SK-N-SH (cell line): ENCODE data around the gene RIMKLA. TPM values are rescaled to one million over a fixed set of nuclear protein-coding genes. Genes with fewer than 3 reads are reported as not detected.

Source experiments
- CTCF ChIA-PET: fragments of 300-600, 350-600 bp; formaldehyde crosslinking; extraction: SDS; loops from one replicate; lab custom pipeline; 2021; lab: Yijun Ruan, JAX
- POLR2A ChIA-PET: fragments of 350-600 bp; sonication (Branson Sonifier 250); formaldehyde crosslinking; extraction: SDS; loops from one replicate; lab custom pipeline; 2020; ENCODE audit warnings: antibody characterized with exemption, inconsistent platforms; lab: Yijun Ruan, JAX
- DNase-seq: peaks from one replicate; pipeline ENCODE4 v3.0.0; 2012
- H2AFZ ChIP-seq: fragments of 200-600 bp; sonication (generic); 2 replicates; pipeline ENCODE4 v1.8.1; 2016; ENCODE audit warnings: antibody characterized with exemption, mild to moderate bottlenecking, low read depth
- H3F3A ChIP-seq: fragments of 200-600 bp; sonication (generic); replicated peaks from 2 replicates; pipeline ENCODE3; 2016; ENCODE audit warnings: antibody characterized with exemption, mild to moderate bottlenecking; ENCODE audit not compliant: insufficient read depth
- H3K27ac ChIP-seq, 2 experiments: fragments of 200-500 bp in 1 of 2; fragments of 200-600 bp in 1 of 2; sonication (Bioruptor generic) in 1 of 2; sonication (generic), shearing (Covaris generic) in 1 of 2; 2 replicates each; pipeline versions ENCODE4 v1.5.1 to v1.6.1; 2014 to 2016; ENCODE audit warnings: low read depth in 2 of 2, inconsistent platforms in 1 of 2, low read length in 1 of 2, mild to moderate bottlenecking in 1 of 2, mixed read lengths in 1 of 2
- H3K27me3 ChIP-seq: fragments of 200-600 bp; sonication (generic), shearing (Covaris generic); 2 replicates; pipeline ENCODE4 v1.6.1; 2016; ENCODE audit warnings: mixed run types; ENCODE audit not compliant: insufficient read depth
- H3K36me3 ChIP-seq, 2 experiments: fragments of 200-500 bp in 1 of 2; fragments of 200-600 bp in 1 of 2; sonication (Bioruptor generic) in 1 of 2; sonication (generic) in 1 of 2; replicated peaks in 1 of 2; 2 replicates each; pipeline versions ENCODE3 to v1.5.1; 2014 to 2016; ENCODE audit warnings: low read length in 1 of 2, mild to moderate bottlenecking in 1 of 2; ENCODE audit not compliant: insufficient read depth in 2 of 2, control insufficient read depth in 1 of 2
- H3K4me1 ChIP-seq, 2 experiments: fragments of 200-500 bp in 1 of 2; fragments of 200-600 bp in 1 of 2; sonication (Bioruptor generic) in 1 of 2; sonication (generic), shearing (Covaris generic) in 1 of 2; 2 replicates each; pipeline versions ENCODE4 v1.5.1 to v1.6.1; 2014 to 2016; ENCODE audit warnings: low read depth in 1 of 2, low read length in 1 of 2, mixed run types in 1 of 2; ENCODE audit not compliant: insufficient read depth in 2 of 2, control insufficient read depth in 1 of 2
- H3K4me2 ChIP-seq: fragments of 200-600 bp; sonication (generic), shearing (Covaris generic); 2 replicates; pipeline ENCODE4 v1.6.1; 2017; ENCODE audit warnings: mixed run types
- H3K4me3 ChIP-seq, 2 experiments: fragments of 200-500 bp in 1 of 2; fragments of 200-600 bp in 1 of 2; sonication (Bioruptor generic) in 1 of 2; sonication (generic), shearing (Covaris generic) in 1 of 2; 2 replicates each; pipeline versions ENCODE4 v1.5.1 to v1.8.1; 2014 to 2016; ENCODE audit warnings: low read depth in 2 of 2, inconsistent platforms in 1 of 2, low read length in 1 of 2, mild to moderate bottlenecking in 1 of 2, mixed read lengths in 1 of 2, moderate library complexity in 1 of 2
- H3K79me2 ChIP-seq: fragments of 200-600 bp; sonication (generic); 2 replicates; pipeline ENCODE4 v1.8.1; 2017; ENCODE audit warnings: mild to moderate bottlenecking; ENCODE audit not compliant: insufficient read depth
- H3K9ac ChIP-seq: fragments of 200-600 bp; sonication (generic); 2 replicates; pipeline ENCODE4 v1.6.1; 2017; ENCODE audit warnings: mixed run types
- H3K9me2 ChIP-seq: fragments of 200-600 bp; sonication (generic); 2 replicates; pipeline ENCODE4 v1.6.1; 2017; ENCODE audit warnings: mixed run types
- H3K9me3 ChIP-seq: fragments of 200-600 bp; sonication (generic); 2 replicates; pipeline ENCODE4 v1.6.1; 2017; ENCODE audit warnings: mixed run types, mild to moderate bottlenecking, moderate library complexity
- H4K20me1 ChIP-seq: fragments of 200-600 bp; sonication (generic); 2 replicates; pipeline ENCODE4 v1.6.1; 2017; ENCODE audit warnings: mild to moderate bottlenecking, mixed run types; ENCODE audit not compliant: insufficient read depth
- CHD2 ChIP-seq: fragments of 150-350 bp; IDR thresholded peaks from 2 replicates; pipeline ENCODE4 v1.6.1; 2018; ENCODE audit warnings: low read length; ENCODE audit not compliant: partially characterized antibody
- CTCF ChIP-seq: fragments of 200-600 bp; sonication (generic); IDR thresholded peaks from 2 replicates; pipeline ENCODE4 v1.6.1; 2017; ENCODE audit warnings: antibody characterized with exemption, mild to moderate bottlenecking, moderate library complexity
- ELF1 ChIP-seq: IDR thresholded peaks from 2 replicates; pipeline ENCODE4 v1.4.0; 2012
- EP300 ChIP-seq, 2 experiments: IDR thresholded peaks; 2 replicates each; pipeline versions ENCODE4 v1.4.0 to v1.6.1; 2012; ENCODE audit warnings: borderline replicate concordance in 1 of 2, low read depth in 1 of 2, low read length in 1 of 2
- EZH2phosphoT487 ChIP-seq: fragments of 200-600 bp; sonication (generic); IDR thresholded peaks from 2 replicates; pipeline ENCODE4 v1.6.1; 2017; ENCODE audit warnings: low read depth, mixed run types, mild to moderate bottlenecking, antibody characterized with exemption, moderate library complexity, borderline replicate concordance
- FOSL2 ChIP-seq: IDR thresholded peaks from 2 replicates; pipeline ENCODE4 v1.4.0; 2012; ENCODE audit warnings: low read depth, mild to moderate bottlenecking, moderate library complexity, borderline replicate concordance
- FOXJ3 ChIP-seq: sonication (generic); formaldehyde crosslinking; IDR thresholded peaks from 2 replicates; pipeline ENCODE4 v1.5.1; 2020; ENCODE audit warnings: mild to moderate bottlenecking, missing genetic modification reagents
- GATA2 ChIP-seq: sonication (generic); formaldehyde crosslinking; IDR thresholded peaks from 2 replicates; pipeline ENCODE4 v1.5.0; 2020; ENCODE audit warnings: mild to moderate bottlenecking, missing genetic modification reagents
- IRF3 ChIP-seq: fragments of 150-350 bp; IDR thresholded peaks from 2 replicates; pipeline ENCODE4 v1.6.1; 2016; ENCODE audit warnings: mild to moderate bottlenecking, low read depth, low read length
- MAX ChIP-seq: IDR thresholded peaks from 2 replicates; pipeline ENCODE4 v1.4.0; 2012; ENCODE audit warnings: low read depth
- MEF2A ChIP-seq: IDR thresholded peaks from 2 replicates; pipeline ENCODE4 v1.4.0; 2012; ENCODE audit warnings: low read depth, borderline replicate concordance
- NFIC ChIP-seq: IDR thresholded peaks from 2 replicates; pipeline ENCODE4 v1.4.0; 2012; ENCODE audit warnings: borderline replicate concordance
- POLR2AphosphoS5 ChIP-seq: IDR thresholded peaks from 2 replicates; pipeline ENCODE4 v1.6.1; 2012; ENCODE audit warnings: low read depth, low read length
- RCOR1 ChIP-seq: fragments of 150-350 bp; IDR thresholded peaks from 2 replicates; pipeline ENCODE4 v1.6.1; 2017; ENCODE audit warnings: antibody characterized with exemption, low read length
- RXRA ChIP-seq: IDR thresholded peaks from 2 replicates; pipeline ENCODE4 v1.4.0; 2012; ENCODE audit warnings: low read depth, mild to moderate bottlenecking, borderline replicate concordance
- TAF1 ChIP-seq: IDR thresholded peaks from 2 replicates; pipeline ENCODE4 v1.6.1; 2012; ENCODE audit warnings: low read depth, mild to moderate bottlenecking, low read length, moderate library complexity, borderline replicate concordance
- TEAD4 ChIP-seq: IDR thresholded peaks from 2 replicates; pipeline ENCODE4 v1.4.0; 2012; ENCODE audit warnings: mild to moderate bottlenecking, borderline replicate concordance; ENCODE audit not compliant: insufficient read depth
- USF1 ChIP-seq: IDR thresholded peaks from 2 replicates; pipeline ENCODE4 v1.4.0; 2012; ENCODE audit warnings: low read depth, borderline replicate concordance
- USF2 ChIP-seq: fragments of 150-350 bp; IDR thresholded peaks from 2 replicates; pipeline ENCODE4 v1.6.1; 2017; ENCODE audit warnings: antibody characterized with exemption, low read length, low read depth, borderline replicate concordance
- YY1 ChIP-seq: IDR thresholded peaks from 2 replicates; pipeline ENCODE4 v1.4.0; 2012; ENCODE audit warnings: low read depth, mild to moderate bottlenecking
- WGBS: methylation state at CpG from one replicate; pipeline ENCODE4 v1.1.6; 2017; ENCODE audit warnings: low lambda C conversion rate; 5-methylcytosine and 5-hydroxymethylcytosine counted together
- polyA plus RNA-seq, 3 experiments: library from polyadenylated mRNA; depleted of rRNA; stranded (reverse); fragments of >200 nt; gene quantifications; 2 replicates each; pipeline ENCODE4 v1.2.3, GENCODE V29; 2012

RIMKLA gene
- polyA plus RNA-seq, 1 of the 3 experiments (the other 2 are of a cell fraction), result 0.08 TPM

GRCh38 chr1:42427240-42427639, 46.6 kb downstream of the RIMKLA start:
- no peaks in the 10 kb centered on the region for H3K36me3 ChIP-seq
- H3K27ac ChIP-seq, result no peak overlapping the region
- no peaks in the 10 kb centered on the region for H3K9me3 ChIP-seq
- no peaks in the 10 kb centered on the region for H3F3A ChIP-seq
- H4K20me1 ChIP-seq, result no peaks in the 10 kb centered on the region
- 74% methylated on average over 4 of the region's 4 CpGs for WGBS
- DNase-seq, result no peak
- no peaks in the 10 kb centered on the region; the same call in 1 of the 2 replicates for H3K27me3 ChIP-seq
- no peak overlapping the region for H3K9ac ChIP-seq
- no peak overlapping the region for H3K4me3 ChIP-seq
- H3K4me2 ChIP-seq, result no peak overlapping the region
- POLR2A ChIA-PET, result no interaction called here
- H3K4me1 ChIP-seq, result no peaks in the 10 kb centered on the region; a peak in 1 of 4 replicates
- no peak overlapping the region for H2AFZ ChIP-seq
- TF ChIP-seq RXRA, result no peak
- TF ChIP-seq EZH2phosphoT487, result no peak
- no peak for TF ChIP-seq FOSL2
- TF ChIP-seq IRF3, result no peak
- no peak for TF ChIP-seq NFIC
- no peak for TF ChIP-seq ELF1
- no peak for TF ChIP-seq MAX
- TF ChIP-seq YY1, result no peak
- TF ChIP-seq EP300 (IDR thresholded peaks at IDR 0.05; ENCODE audit: borderline replicate concordance in 1 of 2, low read depth in 1 of 2, low read length in 1 of 2), result no peak
- TF ChIP-seq CHD2, result no peak
- no peak for TF ChIP-seq FOXJ3 (CRISPR knock-in tag)
- no peaks in the 10 kb centered on the region for H3K9me2 ChIP-seq
- CTCF ChIA-PET, result no interaction called here
- no peaks in the 10 kb centered on the region for H3K79me2 ChIP-seq

- no peak overlapping the region for H3K9ac ChIP-seq
- H3K27me3 ChIP-seq, result no peaks in the 10 kb centered on the region; the same call in 1 of the 2 replicates
- no peaks in the 10 kb centered on the region for H3K79me2 ChIP-seq
- H3K9me2 ChIP-seq, result no peaks in the 10 kb centered on the region
- H3F3A ChIP-seq, result no peaks in the 10 kb centered on the region
- TF ChIP-seq IRF3, result no peak
- TF ChIP-seq TAF1, result no peak
- TF ChIP-seq RXRA, result no peak
- no peak for TF ChIP-seq USF2
- no peak for TF ChIP-seq USF1
- TF ChIP-seq FOSL2, result no peak
- no peak for TF ChIP-seq CTCF
- no peak for TF ChIP-seq RCOR1
- no peak for TF ChIP-seq TEAD4
- TF ChIP-seq ELF1, result no peak
- no peak for TF ChIP-seq MEF2A
- TF ChIP-seq GATA2 (CRISPR knock-in tag), result no peak
- TF ChIP-seq POLR2AphosphoS5, result no peak
- TF ChIP-seq, all 33 proteins: peak for 0
- H4K20me1 ChIP-seq, result no peaks in the 10 kb centered on the region
- no peak overlapping the region for H2AFZ ChIP-seq
- H3K9me3 ChIP-seq, result no peaks in the 10 kb centered on the region
- no peak overlapping the region for H3K4me3 ChIP-seq
- H3K36me3 ChIP-seq, result no peaks in the 10 kb centered on the region
- H3K4me2 ChIP-seq, result no peak overlapping the region
- CTCF ChIA-PET, result no interaction called here
- no peaks in the 10 kb centered on the region for H3K4me1 ChIP-seq
- DNase-seq, result no peak
- WGBS, result 63% methylated on average over 1 of the region's 1 CpG
- H3K27ac ChIP-seq, result no peak overlapping the region
- POLR2A ChIA-PET, result no interaction called here
These were observed 49.0 kb downstream of the RIMKLA start for GRCh38 chr1:42429603-42430002.
